NT2/D1 (cell line): ENCODE results near the gene TMEM252.

ENCODE experiments used
- SUZ12 ChIP-seq: IDR thresholded peaks from 2 replicates; pipeline ENCODE4 v1.6.1; 2011; ENCODE audit not compliant: insufficient read length, insufficient read depth; ENCODE audit errors: extremely low read depth
- YY1 ChIP-seq: IDR thresholded peaks from 2 replicates; pipeline ENCODE4 v1.6.1; 2011; ENCODE audit not compliant: insufficient read length, insufficient read depth
- ZNF274 ChIP-seq: IDR thresholded peaks from 2 replicates; pipeline ENCODE4 v1.6.1; 2011; ENCODE audit warnings: mild to moderate bottlenecking, low read depth, low read length

DNA sequence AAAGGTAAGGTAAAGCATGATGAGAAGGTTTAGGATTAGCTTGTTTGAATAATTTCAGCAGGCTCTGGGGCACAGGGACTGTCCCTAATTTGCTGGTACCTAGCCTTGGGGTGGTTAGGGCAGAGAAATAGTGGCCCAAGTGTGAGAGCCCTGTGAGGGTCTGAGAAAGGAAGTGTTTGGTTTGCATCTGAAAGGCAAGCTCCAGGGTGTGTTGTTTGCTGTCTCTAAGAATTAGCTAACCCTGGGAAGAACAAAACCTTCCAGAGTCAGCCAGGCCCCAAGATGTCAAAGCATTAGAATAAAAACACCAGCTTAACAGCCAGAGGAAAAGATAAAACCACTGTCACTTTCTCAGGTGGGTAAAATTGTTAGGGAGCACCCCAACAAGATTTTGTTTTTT is 31.0 kb downstream of the TMEM252 start:
- no peak for TF ChIP-seq YY1
- TF ChIP-seq ZNF274: no peak
- TF ChIP-seq SUZ12: no peak
